Measurements from ENCODE around the gene NFS1. TPM values are rescaled to one million over a fixed set of nuclear protein-coding genes. Genes with fewer than 3 reads are reported as not detected.

Gene NFS1
- polyA plus RNA-seq, 1 donor (not counting 4 experiments of a cell fraction or from before 2014, with no cell fraction given): 39.6 TPM

DNA sequence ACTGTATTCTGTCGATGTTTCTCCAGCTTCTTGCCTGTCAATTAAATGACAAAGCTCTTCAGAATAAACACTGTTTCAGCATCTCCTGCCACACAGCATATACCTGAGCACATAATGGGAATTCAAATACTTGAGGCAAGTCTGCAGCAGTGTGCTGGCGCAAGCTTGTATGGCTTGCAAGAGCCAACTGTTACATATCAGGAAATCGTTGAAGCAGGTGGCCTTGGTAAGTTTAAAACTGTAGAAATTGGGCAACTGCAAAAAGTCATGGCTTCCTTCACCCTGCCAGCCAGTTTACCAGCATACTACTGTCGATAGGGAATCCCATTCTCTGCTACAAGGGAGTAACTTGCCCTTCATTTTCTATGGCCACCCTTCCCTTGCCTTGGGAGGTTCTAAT is 57.4 kb downstream of the NFS1 start:
- dilution Hi-C loops (cut with MboI; ENCODE audit: extremely low pct_ligation_motif_present, low sequenced_read_pairs): no loop called here
- Histone ChIP-seq H4K20me1 (ENCODE audit: control insufficient read depth, extremely low read depth, insufficient read depth, low read length) (peaks cover 11% of the 10 kb centered on the region), H3K27ac (ENCODE audit: control insufficient read depth, insufficient read depth, low read length) (no peak overlapping the region), H3K27me3 (ENCODE audit: control insufficient read depth, extremely low read depth, insufficient read depth, low read length) (no peaks in the 10 kb centered on the region), H3K9me3 (ENCODE audit: control insufficient read depth, low read depth, low read length) (no peaks in the 10 kb centered on the region), H3K4me1 (ENCODE audit: control insufficient read depth, extremely low read depth, insufficient read depth, low read length) (peaks cover 9% of the 10 kb centered on the region), H3K4me2 (ENCODE audit: control insufficient read depth, extremely low read depth, insufficient read depth, low read depth, low read length) (no peak overlapping the region), H3K4me3 (ENCODE audit: control insufficient read depth in 2 of 3, extremely low read depth in 1 of 3, insufficient read depth in 2 of 3, low read depth in 1 of 3, low read length in 3 of 3) (no peak overlapping the region), H2AFZ (ENCODE audit: control insufficient read depth, low read length) (no peak overlapping the region), H3K36me3 (ENCODE audit: control insufficient read depth in 2 of 2, extremely low read depth in 1 of 2, insufficient read depth in 2 of 2, low read length in 2 of 2) (peaks cover 5 to 6% of the 10 kb centered on the region in 2 experiments), H3K9me1 (ENCODE audit: control insufficient read depth, extremely low read depth, insufficient read depth, low read length) (peaks cover 5% of the 10 kb centered on the region), H3K9ac (ENCODE audit: control insufficient read depth, extremely low read depth, insufficient read depth, low read length) (no peak overlapping the region), H3K79me2 (ENCODE audit: control insufficient read depth, insufficient read depth, low read length) (peaks cover 79% of the 10 kb centered on the region)
- FAIRE-seq (no peak), DNase-seq (ENCODE audit: low read depth, low spot score) (no peak)
- TF ChIP-seq, protein P1, sequence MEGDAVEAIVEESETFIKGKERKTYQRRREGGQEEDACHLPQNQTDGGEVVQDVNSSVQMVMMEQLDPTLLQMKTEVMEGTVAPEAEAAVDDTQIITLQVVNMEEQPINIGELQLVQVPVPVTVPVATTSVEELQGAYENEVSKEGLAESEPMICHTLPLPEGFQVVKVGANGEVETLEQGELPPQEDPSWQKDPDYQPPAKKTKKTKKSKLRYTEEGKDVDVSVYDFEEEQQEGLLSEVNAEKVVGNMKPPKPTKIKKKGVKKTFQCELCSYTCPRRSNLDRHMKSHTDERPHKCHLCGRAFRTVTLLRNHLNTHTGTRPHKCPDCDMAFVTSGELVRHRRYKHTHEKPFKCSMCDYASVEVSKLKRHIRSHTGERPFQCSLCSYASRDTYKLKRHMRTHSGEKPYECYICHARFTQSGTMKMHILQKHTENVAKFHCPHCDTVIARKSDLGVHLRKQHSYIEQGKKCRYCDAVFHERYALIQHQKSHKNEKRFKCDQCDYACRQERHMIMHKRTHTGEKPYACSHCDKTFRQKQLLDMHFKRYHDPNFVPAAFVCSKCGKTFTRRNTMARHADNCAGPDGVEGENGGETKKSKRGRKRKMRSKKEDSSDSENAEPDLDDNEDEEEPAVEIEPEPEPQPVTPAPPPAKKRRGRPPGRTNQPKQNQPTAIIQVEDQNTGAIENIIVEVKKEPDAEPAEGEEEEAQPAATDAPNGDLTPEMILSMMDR (optimal IDR thresholded peaks at IDR 0.05 in 1 of 3, IDR thresholded peaks at IDR 0.05 in 1 of 3, conservative IDR thresholded peaks at IDR 0.05 in 1 of 3; ENCODE audit: extremely low read depth in 1 of 3, insufficient read depth in 2 of 3, low read length in 3 of 3): no peak
- TF ChIP-seq EZH2 (IDR thresholded peaks at IDR 0.05; ENCODE audit: low read length): no peak

DNA sequence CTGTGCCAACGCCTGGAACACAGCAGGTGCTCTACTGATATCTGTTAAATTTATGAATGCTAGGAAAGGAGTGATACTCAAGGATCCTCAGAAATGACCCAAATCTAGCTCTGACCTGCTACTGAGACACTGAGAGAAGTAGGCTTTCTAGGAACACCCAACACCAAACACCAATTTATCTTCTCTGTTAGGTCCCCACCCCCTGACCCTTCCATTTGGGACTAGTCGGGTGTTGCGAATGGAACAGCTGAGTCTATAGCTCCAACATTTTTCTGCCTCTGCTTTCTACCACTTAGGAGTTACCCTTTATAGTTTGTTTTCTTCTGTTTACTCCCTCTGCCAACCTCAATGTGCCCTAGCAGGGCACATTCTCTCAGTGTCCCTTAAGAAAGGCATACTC is 58.4 kb downstream of the NFS1 start:
- Histone ChIP-seq H3K27ac (ENCODE audit: control insufficient read depth, insufficient read depth, low read length) (no peak overlapping the region), H3K9me3 (ENCODE audit: control insufficient read depth, low read depth, low read length) (no peaks in the 10 kb centered on the region), H3K4me1 (ENCODE audit: control insufficient read depth, extremely low read depth, insufficient read depth, low read length) (peaks cover 8% of the 10 kb centered on the region), H3K9me1 (ENCODE audit: control insufficient read depth, extremely low read depth, insufficient read depth, low read length) (peaks cover 5% of the 10 kb centered on the region), H4K20me1 (ENCODE audit: control insufficient read depth, extremely low read depth, insufficient read depth, low read length) (peaks cover 13% of the 10 kb centered on the region), H3K36me3 (ENCODE audit: control insufficient read depth in 2 of 2, extremely low read depth in 1 of 2, insufficient read depth in 2 of 2, low read length in 2 of 2) (peaks cover 5 to 6% of the 10 kb centered on the region in 2 experiments), H3K4me2 (ENCODE audit: control insufficient read depth, extremely low read depth, insufficient read depth, low read depth, low read length) (no peak overlapping the region), H3K4me3 (ENCODE audit: control insufficient read depth in 2 of 3, extremely low read depth in 1 of 3, insufficient read depth in 2 of 3, low read depth in 1 of 3, low read length in 3 of 3) (no peak overlapping the region), H3K79me2 (ENCODE audit: control insufficient read depth, insufficient read depth, low read length) (peaks cover 77% of the 10 kb centered on the region), H3K9ac (ENCODE audit: control insufficient read depth, extremely low read depth, insufficient read depth, low read length) (no peak overlapping the region), H3K27me3 (ENCODE audit: control insufficient read depth, extremely low read depth, insufficient read depth, low read length) (no peaks in the 10 kb centered on the region), H2AFZ (ENCODE audit: control insufficient read depth, low read length) (no peak overlapping the region)
- TF ChIP-seq, protein P1 (optimal IDR thresholded peaks at IDR 0.05 in 1 of 3, IDR thresholded peaks at IDR 0.05 in 1 of 3, conservative IDR thresholded peaks at IDR 0.05 in 1 of 3; ENCODE audit: extremely low read depth in 1 of 3, insufficient read depth in 2 of 3, low read length in 3 of 3): no peak
- no peak for TF ChIP-seq EZH2 (IDR thresholded peaks at IDR 0.05; ENCODE audit: low read length)
- dilution Hi-C loops (cut with MboI; ENCODE audit: extremely low pct_ligation_motif_present, low sequenced_read_pairs): no loop called here
- FAIRE-seq (no peak), DNase-seq (ENCODE audit: low read depth, low spot score) (no peak)

Measured in keratinocyte (primary cell).